C4-2B (cell line): Measurements from ENCODE around the gene SLC37A4.

Source experiments
- H3K27ac ChIP-seq: fragments of 450-650 bp; 2 replicates; pipeline ENCODE4 v1.5.1; 2017
- ZFX ChIP-seq: fragments of 450-650 bp; IDR thresholded peaks from 2 replicates; pipeline ENCODE4 v1.6.1; 2017
- TF ChIP-seq, protein P1 (sequence below): fragments of 450-650 bp; conservative IDR thresholded peaks from 2 replicates; pipeline ENCODE4 v1.5.1; 2017; ENCODE audit warnings: mild to moderate bottlenecking

The SLC37A4 gene

DNA sequence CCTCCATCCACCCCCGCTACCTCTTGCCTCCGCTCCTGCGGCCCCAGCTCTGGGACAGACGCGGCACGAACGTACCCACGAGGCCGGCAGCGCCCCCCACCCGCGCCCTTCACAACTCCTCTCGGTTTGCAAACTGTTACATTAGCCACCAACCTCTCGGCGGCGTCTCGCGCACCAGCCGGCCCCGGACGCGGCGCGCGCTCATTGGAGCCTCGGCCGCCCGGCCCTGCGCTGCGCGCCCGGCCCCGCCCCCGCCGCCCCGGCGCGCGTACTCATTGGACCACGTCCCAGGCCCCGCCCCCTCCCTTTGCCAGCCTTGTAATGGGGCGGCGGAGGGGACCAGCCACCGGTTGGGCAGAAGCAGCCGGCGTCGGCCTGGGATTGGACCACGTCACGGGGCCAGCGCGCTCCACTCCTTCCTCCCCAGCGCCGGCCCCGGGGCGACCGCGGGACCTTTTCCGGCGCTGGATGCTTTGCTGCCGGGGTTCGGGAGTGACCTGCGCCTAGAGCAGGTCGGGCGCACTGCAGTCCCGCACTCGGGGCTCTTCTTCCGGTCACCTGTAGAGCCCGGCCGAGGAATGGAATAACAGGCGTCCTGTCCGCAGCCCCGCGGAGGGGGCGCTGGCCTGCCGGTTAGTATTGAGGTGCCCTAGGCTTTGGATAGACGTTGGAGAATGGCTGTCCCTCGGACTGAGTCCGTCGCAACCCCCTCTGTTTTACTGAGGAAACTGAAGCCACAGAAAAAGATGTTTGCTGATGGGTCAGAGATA lies 26.5 kb upstream of the SLC37A4 start, which contains the start of gene HYOU1:
Gene HYOU1 (minus strand): TSS at position 206 of the 770 bp plus-strand sequence. CDS start 1,045 bp downstream, outside the sequence.
- H3K27ac ChIP-seq: peak within 1 kb of the TSS; percentile 87
- TF ChIP-seq, protein P1, sequence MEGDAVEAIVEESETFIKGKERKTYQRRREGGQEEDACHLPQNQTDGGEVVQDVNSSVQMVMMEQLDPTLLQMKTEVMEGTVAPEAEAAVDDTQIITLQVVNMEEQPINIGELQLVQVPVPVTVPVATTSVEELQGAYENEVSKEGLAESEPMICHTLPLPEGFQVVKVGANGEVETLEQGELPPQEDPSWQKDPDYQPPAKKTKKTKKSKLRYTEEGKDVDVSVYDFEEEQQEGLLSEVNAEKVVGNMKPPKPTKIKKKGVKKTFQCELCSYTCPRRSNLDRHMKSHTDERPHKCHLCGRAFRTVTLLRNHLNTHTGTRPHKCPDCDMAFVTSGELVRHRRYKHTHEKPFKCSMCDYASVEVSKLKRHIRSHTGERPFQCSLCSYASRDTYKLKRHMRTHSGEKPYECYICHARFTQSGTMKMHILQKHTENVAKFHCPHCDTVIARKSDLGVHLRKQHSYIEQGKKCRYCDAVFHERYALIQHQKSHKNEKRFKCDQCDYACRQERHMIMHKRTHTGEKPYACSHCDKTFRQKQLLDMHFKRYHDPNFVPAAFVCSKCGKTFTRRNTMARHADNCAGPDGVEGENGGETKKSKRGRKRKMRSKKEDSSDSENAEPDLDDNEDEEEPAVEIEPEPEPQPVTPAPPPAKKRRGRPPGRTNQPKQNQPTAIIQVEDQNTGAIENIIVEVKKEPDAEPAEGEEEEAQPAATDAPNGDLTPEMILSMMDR: no peak; the same call in 1 of the 2 replicates
- TF ChIP-seq ZFX: peak; percentile 32; the same call in 1 of the 2 replicates

DNA sequence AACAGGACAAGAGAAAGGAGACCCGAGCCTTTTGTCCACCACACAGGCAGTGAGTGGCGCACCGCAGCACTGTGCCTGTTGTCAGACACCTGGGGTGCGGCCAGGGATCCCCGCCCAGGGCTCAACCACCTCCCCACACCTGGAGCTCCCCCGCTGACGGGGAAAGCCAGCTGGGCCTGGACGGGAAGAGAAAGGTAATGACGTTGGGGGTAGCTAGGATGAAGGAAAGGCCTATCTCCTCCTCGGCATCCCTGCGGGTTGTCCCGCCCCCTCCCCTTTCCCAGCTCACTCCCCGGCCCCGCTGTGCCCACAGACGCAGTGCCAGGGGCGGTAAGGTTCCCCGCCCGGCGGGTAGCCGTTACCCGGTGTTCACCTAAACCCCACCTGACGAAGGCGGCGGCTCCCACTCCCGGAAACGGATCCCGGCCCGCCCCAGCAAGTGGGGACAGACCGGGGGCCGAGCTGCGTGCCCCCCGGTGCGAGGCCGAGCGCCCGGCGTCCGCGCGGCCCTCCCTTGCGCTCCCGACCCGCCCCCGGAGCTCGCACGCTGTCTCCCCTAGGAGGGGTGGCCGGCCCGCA lies 25.8 kb upstream of the SLC37A4 start:
- H3K27ac ChIP-seq: peak overlapping the region; percentile 87
- peak; percentile 77; the same call in 1 of the 2 replicates for TF ChIP-seq ZFX
- TF ChIP-seq, protein P1: no peak

DNA sequence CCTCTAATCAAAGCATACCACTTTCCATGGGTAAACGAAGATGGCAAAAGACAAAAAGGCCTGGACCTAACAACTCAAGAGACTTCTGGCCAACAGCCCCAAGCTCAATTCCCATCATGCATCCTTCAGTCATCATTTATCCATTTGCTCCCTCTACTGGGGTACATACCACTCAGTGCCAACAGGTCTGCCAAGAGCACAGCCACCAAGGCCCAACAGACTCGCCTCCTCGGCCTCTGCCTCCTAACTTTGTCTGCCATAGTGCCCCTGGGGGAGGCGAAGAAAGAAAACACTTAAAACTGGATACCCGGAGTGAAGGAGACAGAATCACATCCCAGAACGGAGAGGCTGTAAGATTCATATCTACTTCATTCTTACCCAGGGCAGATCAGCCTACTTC lies 25.2 kb upstream of the SLC37A4 start:
- TF ChIP-seq, protein P1: no peak
- no peak for TF ChIP-seq ZFX
- H3K27ac ChIP-seq: peak overlapping the region; percentile 87

DNA sequence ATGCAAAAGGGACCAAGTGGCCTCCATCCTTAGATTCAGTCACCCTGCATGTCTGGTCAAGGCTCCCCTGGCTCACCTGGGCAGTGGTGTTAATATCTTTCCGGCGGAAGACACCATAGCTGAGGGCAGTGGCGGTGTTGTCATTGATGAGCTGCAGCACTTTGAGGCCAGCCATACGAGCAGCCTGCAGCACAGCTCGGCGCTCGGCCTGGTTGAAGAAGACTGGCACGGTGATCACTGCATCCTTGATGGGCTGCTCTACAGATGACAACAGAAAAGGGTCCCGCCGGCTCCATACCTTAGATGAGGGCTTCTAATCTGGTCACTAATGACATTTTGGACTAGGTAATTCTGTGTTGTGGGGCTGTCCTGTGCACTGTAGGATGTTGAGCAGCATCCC lies 23.7 kb upstream of the SLC37A4 start:
- TF ChIP-seq, protein P1: no peak
- TF ChIP-seq ZFX: no peak

DNA sequence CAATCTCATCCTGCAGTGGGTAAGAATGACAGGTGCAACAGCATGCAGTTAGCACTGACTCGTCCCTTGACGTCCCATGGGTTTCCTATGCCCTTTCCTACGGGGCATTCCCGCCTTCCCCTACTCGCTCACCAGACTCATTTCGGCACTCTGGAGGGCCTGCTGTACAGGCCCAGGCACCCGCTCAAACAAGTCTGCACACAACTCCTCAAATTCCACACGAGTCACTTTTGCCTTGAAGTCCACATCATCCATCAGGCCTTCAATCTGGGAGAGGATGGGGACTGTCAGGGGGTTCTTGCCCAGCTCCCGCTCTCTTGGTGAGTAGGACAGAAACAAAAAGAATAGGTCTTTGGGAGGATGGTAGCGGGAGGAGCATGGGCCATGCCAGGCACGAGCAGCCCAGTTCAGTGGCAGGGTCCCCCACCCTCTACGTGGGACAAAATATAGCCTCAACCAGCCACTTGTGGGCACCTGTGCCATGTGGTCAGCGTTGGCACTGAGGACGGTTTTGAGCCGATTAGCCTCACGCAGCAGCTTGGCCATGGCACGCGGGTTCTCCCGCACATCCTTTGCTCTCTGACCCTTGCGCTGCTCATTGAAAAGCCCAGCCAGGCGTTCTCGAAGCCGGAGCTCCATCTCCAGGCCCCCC lies 21.6 kb upstream of the SLC37A4 start:
- no peak overlapping the region for H3K27ac ChIP-seq
- TF ChIP-seq, protein P1: no peak
- TF ChIP-seq ZFX: no peak

More for the DNA sequence above, 23.7 kb upstream of the SLC37A4 start:
- no peak overlapping the region for H3K27ac ChIP-seq

DNA sequence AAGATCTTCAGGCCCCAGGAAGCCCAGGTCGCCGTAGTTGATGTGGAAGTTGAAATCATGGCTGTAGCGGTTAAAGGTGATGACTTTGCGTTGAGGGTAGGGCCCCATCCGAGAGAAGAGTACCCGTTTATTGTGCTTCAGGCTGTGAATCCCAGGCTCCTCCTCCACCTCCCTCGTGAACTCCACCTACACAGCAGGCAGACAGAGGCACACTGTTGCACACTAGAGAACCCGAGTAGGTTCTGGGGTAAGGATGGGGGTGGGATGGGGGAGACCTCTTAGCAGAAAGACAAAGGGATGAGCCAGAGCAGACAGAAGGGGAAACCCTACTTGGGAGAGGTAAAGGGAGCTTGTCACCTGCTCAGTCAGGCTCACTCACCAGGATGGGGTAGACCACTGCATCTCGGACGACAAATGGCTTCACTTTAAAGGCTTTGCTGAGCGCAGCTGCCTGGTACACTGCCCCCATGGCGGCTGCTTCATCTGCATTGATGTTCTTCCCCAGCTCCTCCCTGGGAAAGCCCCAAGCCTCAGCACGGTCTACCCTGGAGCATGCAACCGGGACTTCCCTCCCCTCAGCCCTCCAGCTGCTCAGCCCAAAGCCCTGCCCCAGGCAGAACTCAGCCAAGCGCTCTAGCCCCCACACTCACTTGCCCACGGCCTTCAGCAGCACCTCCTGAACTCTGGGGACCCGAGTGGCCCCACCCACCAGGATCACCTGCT lies 20.9 kb upstream of the SLC37A4 start:
- H3K27ac ChIP-seq: no peak overlapping the region
- TF ChIP-seq, protein P1: no peak
- TF ChIP-seq ZFX: no peak
